Activated CD4-positive, alpha-beta T cell treated with anti-CD3 and anti-CD28 coated beads for 1 hour (primary cell): ENCODE results near the gene MAPK6.
"Not testable (repeated sequence)": the region's sequence is repeated elsewhere in the genome, so short reads cannot be mapped to it uniquely, and the experiment has no call there.

ENCODE experiments used
- DNase-seq: peaks from one replicate; pipeline ENCODE4 v3.0.0-alpha.2; 2020

Gene MAPK6

DNA sequence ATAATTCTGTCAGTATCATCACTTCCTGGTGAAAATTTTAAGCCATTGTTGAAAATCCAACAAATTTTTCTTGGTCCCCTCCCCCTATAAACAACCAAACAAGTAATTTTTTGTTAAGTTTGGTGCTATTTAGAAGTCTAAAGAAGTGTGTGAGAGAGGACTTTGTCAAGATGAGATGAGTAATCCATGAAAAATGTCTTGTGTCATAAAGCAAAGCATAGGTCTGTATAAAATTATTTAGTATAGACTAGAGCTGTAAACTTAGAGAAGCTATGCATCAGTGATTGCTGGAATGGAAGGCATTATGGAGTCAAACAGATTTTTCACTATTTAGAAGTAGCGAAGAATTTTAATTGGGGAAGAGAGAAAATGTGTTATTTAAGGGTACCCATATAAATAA is 31.4 kb downstream of the MAPK6 start:
- DNase-seq: no peak

GRCh38 chr15:52052066-52052935 is 33.3 kb downstream of the MAPK6 start:
- DNase-seq: no peak

DNA sequence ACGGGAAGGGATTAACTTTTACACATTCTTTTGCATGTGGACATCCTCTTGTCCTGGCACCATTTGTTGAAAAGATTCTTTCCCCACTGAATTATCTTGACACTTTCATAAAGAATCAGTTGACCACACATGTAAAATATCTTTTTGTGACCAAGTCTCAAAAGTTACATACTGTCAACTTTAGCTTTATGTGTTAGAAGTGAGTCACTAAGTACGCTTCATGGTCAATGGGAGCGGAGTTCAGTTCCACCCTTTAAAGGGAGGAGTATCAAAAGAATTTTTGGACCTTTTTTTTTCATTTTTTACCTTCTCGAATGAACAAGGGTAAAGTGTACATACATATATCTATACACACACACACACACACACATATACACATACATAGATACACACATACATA is 35.4 kb downstream of the MAPK6 start:
- DNase-seq: no peak

DNA sequence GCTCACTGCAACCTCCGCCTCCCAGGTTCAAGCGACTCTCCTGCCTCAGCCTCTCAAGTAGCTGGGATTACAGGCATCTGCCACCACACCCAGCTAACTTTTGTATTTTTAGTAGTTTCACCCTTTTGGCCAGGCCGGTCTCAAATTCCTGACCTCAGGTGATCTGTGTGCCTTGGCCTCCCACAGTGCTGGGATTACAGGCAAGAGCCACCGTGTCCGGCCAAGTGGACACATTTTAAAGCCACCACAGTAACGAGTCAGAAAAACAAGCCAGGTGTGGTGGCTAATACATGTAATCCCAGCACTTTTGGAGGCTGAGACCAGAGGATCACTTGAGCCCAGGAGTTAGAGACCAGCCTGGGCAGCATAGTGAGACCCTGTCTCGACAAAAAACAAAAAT is 35.8 kb downstream of the MAPK6 start:
- DNase-seq: not testable (repeated sequence)

GRCh38 chr15:52056001-52056400 is 37.0 kb downstream of the MAPK6 start:
- DNase-seq: no peak

DNA sequence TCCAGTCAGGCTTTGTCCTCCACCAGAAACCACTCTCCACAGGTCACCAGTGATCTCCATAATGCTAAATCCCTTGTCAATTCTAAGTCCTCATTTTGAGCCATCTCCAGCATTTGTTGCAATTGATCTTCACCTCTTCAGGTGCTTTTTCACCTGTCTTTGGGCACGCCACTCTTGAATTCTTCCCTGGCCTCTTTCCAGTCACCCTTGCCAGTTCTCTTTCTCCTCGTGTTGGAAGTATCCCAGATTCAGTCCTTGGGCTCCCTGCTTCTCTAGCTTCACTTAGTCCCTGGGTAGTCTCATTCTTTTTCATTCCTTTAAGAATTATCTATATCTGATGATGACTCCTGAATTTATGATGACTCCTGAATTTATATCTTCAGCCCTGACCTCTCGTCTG is 37.5 kb downstream of the MAPK6 start:
- DNase-seq: no peak

GRCh38 chr15:52057996-52058395 is 39.0 kb downstream of the MAPK6 start:
- no peak for DNase-seq

DNA sequence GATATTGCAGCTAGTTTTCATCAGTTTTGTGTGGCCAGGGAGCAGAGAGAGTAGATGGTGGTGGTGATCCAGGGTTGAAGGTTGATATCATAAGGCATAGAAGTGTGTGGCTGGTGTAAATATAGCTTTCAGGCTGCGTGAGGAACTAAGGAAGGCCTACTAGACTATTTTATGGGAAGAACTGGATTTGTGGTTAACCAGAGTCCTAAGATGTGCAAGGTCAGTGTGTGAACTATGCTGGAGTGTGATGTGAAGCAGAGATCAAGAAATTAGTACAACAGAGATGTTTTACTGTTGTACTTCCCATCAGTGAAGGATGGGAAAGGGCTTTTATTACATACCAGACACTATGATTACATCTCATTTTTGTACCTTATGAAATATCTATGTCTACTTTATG is 41.5 kb downstream of the MAPK6 start:
- DNase-seq: no peak

DNA sequence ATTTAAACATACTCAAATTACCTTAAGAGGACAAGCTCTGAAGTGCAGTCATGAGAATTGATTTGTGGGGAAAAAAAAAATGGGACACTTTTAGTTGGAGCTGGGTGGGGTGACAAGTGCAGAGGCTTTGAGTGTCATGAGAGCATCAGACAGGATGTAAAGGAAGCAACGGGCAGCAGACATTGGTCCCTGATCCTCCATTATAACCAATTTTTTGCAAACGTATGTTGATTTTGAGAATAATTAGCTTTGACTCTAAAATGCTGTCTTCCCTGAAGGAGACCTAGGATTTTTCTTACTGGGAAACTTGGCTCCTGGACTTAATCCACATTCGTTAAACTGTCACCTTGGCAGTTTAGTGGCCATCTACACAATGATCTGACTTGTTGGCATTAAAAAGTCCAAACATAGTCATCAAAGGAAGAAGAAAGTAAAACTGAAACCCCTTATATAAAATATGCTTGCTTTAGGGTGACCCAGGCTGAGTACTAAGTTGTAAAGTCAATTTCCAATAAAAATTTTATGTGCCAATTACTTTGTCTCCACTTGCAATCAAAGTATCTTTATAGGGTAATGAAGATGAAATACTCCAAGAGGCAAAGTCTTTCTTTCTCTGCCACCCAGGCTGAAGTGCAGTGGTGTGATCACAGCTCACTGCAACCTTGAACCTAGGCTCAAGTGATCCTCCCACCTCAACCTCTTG is 48.0 kb downstream of the MAPK6 start:
- no peak for DNase-seq

DNA sequence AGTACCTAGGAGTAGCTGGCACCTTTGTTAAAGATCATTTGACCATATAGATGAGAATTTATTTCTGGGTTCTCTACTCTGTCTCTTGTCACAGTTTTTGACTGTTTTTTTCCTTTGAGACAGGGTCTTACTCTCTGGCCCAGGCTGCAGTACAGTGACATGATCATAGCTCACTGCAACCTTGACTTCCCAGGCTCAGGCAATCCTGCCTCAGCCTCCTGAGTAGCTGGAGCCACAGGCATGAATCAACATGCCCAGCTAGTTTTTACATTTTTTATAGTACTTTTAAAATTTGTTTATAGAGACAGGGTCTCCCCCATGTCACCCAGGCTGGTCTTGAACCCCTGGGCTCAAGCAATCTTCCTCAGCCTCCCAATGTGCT is 48.5 kb downstream of the MAPK6 start:
- DNase-seq: no peak

- DNase-seq: no peak
Measured at GRCh38 chr15:52068004-52068615, 49.1 kb downstream of the MAPK6 start.

- no peak for DNase-seq
Measured at GRCh38 chr15:52069559-52069958, 50.5 kb downstream of the MAPK6 start.

DNA sequence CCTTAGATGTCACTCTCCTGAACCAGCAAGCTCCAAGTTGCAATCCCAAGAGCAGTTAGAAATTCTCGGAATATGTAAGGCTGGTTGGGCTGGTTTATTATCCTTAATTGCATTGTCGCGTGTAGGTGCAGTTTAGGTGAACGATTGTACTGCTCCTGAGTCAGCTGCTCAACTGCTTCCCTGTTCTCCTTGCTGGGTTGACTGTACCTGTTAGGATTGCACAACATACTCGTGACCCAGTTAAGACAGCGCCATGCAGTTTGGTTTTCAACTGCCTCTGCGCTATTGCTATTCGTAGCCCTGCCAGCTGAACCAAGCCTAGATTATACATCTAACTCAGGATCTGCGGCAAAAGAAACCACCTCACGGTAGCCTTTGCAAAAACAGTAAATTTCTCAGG is 52.6 kb downstream of the MAPK6 start:
- DNase-seq: no peak

DNA sequence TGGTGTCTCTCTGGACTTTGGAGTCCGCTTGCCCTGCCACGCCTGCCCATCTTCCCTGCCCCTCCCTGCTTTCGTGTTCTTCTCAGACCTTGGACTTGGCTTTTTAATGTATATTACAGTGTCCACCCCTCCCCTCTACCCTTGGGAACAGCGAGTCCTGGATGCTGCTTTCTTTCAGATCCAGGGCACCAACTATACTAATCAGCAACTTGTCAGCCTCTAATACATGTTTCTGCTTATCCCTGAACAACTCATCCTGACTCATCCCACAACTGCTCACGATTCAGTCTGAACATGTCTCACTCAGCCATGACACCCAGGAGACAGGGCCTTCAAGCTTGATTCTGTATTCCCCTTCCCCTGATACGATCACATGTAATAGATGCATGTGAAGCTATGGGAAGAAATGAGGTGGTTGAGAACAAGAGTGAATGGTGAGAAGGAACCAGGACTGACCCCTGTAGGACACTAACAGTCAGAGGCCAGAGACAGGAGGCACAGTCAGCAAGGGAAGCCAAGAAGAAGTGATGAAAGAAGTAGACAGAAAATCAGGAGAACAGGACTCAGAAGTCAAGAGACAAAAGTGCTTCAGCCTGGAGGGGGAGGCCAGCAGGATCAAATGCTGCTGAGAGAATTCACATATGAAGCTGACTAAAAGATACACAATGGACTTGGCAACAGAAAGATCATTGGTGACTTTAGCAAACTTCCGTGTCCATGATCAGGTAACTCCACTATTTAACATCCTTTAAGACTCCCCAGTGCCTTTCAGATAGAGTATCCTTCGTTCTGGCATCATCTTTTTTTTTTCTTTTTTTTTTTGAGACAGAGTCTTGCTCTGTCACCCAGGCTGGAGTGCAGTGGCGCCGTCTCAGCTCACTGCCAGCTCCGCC is 58.1 kb downstream of the MAPK6 start:
- DNase-seq: no peak

- no peak for DNase-seq
Measured at GRCh38 chr15:52078197-52078875, 59.3 kb downstream of the MAPK6 start.

- DNase-seq: peak; percentile 73
Measured at GRCh38 chr15:52078876-52079700, 60.1 kb downstream of the MAPK6 start.

- no peak for DNase-seq
Measured at GRCh38 chr15:52080031-52080430, 61.0 kb downstream of the MAPK6 start.

GRCh38 chr15:52080706-52081392 is 61.8 kb downstream of the MAPK6 start:
- no peak for DNase-seq

GRCh38 chr15:52082197-52083036 is 63.4 kb downstream of the MAPK6 start:
- no peak for DNase-seq

DNA sequence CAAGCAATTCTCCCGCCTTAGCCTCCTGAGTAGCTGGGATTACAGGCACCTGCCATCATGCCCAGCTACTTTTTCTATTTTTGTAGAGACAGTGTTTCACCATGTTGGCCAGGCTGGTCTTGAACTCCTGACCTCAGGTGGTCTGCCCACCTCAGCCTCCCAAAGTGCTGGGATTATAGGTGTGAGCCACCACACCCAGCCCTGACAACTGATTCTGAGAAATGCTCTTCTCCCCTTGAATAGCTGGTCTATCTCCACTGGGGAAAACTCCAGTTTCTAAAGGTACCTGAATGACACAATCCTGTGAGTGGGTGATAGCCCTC is 64.0 kb downstream of the MAPK6 start:
- not testable (repeated sequence) for DNase-seq
